ENCODE data around the gene STK25.

Gene STK25

GRCh38 chr2:241463276-241464135 is 44.9 kb downstream of the STK25 start (continued):
- TF ChIP-seq PRDM6 (tag by site-specific recombination; IDR thresholded peaks at IDR 0.05), result no peak

- Histone ChIP-seq H3K4me3 (ENCODE audit: low read depth, low read length) (no peak overlapping the region), H3K9me3 (ENCODE audit: control insufficient read depth, insufficient read depth, low read depth, low read length) (no peaks in the 10 kb centered on the region), H3K36me3 (ENCODE audit: control insufficient read depth in 2 of 2, insufficient read depth in 1 of 2, low read length in 2 of 2) (peaks cover 0 to 15% of the 10 kb centered on the region in 2 experiments; a peak in 1 of 3 replicates), H3K27ac (ENCODE audit: extremely low read depth, low read depth, low read length) (no peak overlapping the region), H3K4me1 (ENCODE audit: control insufficient read depth, insufficient read depth, low read length) (no peaks in the 10 kb centered on the region)
- POLR2A ChIA-PET, result no interaction called here
- no peak for TF ChIP-seq ZNF544 (tag by site-specific recombination; IDR thresholded peaks at IDR 0.05)
- TF ChIP-seq YY2 (tag by site-specific recombination; IDR thresholded peaks at IDR 0.05), result no peak
- CTCF ChIA-PET, result no interaction called here
Measured at GRCh38 chr2:241461693-241462677, 46.4 kb downstream of the STK25 start.

GRCh38 chr2:241460631-241461030 is 47.8 kb downstream of the STK25 start:
- CTCF ChIA-PET, result no interaction called here
- Histone ChIP-seq H3K4me1 (ENCODE audit: control insufficient read depth, insufficient read depth, low read length) (no peaks in the 10 kb centered on the region), H3K36me3 (ENCODE audit: control insufficient read depth in 2 of 2, insufficient read depth in 1 of 2, low read length in 2 of 2) (peaks cover 0 to 14% of the 10 kb centered on the region in 2 experiments; a peak in 1 of 3 replicates), H3K27ac (ENCODE audit: extremely low read depth, low read depth, low read length) (no peak overlapping the region), H3K9me3 (ENCODE audit: control insufficient read depth, insufficient read depth, low read depth, low read length) (no peaks in the 10 kb centered on the region), H3K4me3 (ENCODE audit: low read depth, low read length) (no peak overlapping the region)
- TF ChIP-seq ZNF513 (tag by site-specific recombination; IDR thresholded peaks at IDR 0.05) (no peak), ZBTB10 (tag by site-specific recombination; IDR thresholded peaks at IDR 0.05) (no peak), EGR2 (tag by site-specific recombination; IDR thresholded peaks at IDR 0.05; ENCODE audit: low read depth) (no peak), ZNF133 (tag by site-specific recombination; IDR thresholded peaks at IDR 0.05) (no peak)
- POLR2A ChIA-PET, result no interaction called here

- H3K4me3 ChIP-seq (ENCODE audit: low read depth, low read length), result no peak overlapping the region
- peaks cover 0 to 11% of the 10 kb centered on the region in 2 experiments; a peak in 1 of 3 replicates for H3K36me3 ChIP-seq (ENCODE audit: control insufficient read depth in 2 of 2, insufficient read depth in 1 of 2, low read length in 2 of 2)
- H3K27ac ChIP-seq (ENCODE audit: extremely low read depth, low read depth, low read length), result no peak overlapping the region
- TF ChIP-seq ZNF658 (tag by site-specific recombination; IDR thresholded peaks at IDR 0.05) (no peak), ZNF24 (tag by site-specific recombination; IDR thresholded peaks at IDR 0.05) (no peak), PRDM6 (tag by site-specific recombination; IDR thresholded peaks at IDR 0.05) (no peak), ZNF132 (tag by site-specific recombination; IDR thresholded peaks at IDR 0.05; ENCODE audit: borderline replicate concordance) (no peak), IKZF3 (tag by site-specific recombination; IDR thresholded peaks at IDR 0.05) (no peak), ZSCAN30 (tag by site-specific recombination; IDR thresholded peaks at IDR 0.05) (no peak), ZBTB49 (tag by site-specific recombination; IDR thresholded peaks at IDR 0.05; ENCODE audit: low read depth) (no peak)
- H3K4me1 ChIP-seq (ENCODE audit: control insufficient read depth, insufficient read depth, low read length), result no peaks in the 10 kb centered on the region
- CTCF ChIA-PET, result no interaction called here
- no peaks in the 10 kb centered on the region for H3K9me3 ChIP-seq (ENCODE audit: control insufficient read depth, insufficient read depth, low read depth, low read length)
- POLR2A ChIA-PET, result interaction anchor here (0.7 kb wide), 1 partner anchor 7 kb away, joined by 4 read pairs; no protein-coding TSS in a partner anchor
Measured at GRCh38 chr2:241459520-241459919, 48.9 kb downstream of the STK25 start.
